Vagina (tissue), 2 donors: ENCODE measurements around the gene ECM1. TPM values are rescaled to one million over a fixed set of nuclear protein-coding genes. Genes with fewer than 3 reads are reported as not detected.
A peak's percentile ranks its signal among the peaks of the same experiment; 100 is the strongest.

Experiments
- DNase-seq, 2 donors: peaks; one replicate each; pipeline ENCODE4 v3.0.0-alpha.2; 2017; ENCODE audit errors: extremely low spot score in 2 of 2
- H3K27ac ChIP-seq: fragments of 200-600 bp; sonication (generic); one replicate; pipeline ENCODE4 v1.5.1; 2019
- H3K27me3 ChIP-seq: fragments of 200-600 bp; sonication (generic); one replicate; pipeline ENCODE4 v1.5.1; 2019
- H3K36me3 ChIP-seq, 2 donors: fragments of 200-600 bp; sonication (generic); one replicate each; pipeline ENCODE4 v1.5.1; 2017 to 2019
- H3K4me1 ChIP-seq: fragments of 200-600 bp; sonication (generic); one replicate; pipeline ENCODE4 v1.5.1; 2019
- H3K4me3 ChIP-seq, 2 donors: fragments of 200-600 bp; sonication (generic); 1 replicate in 1 of 2; 2 replicates in 1 of 2; pipeline ENCODE4 v1.5.1; 2016 to 2019
- H3K9me3 ChIP-seq: fragments of 200-600 bp; sonication (generic); one replicate; pipeline ENCODE4 v1.5.1; 2019
- CTCF ChIP-seq, 3 experiments: fragments of 450-650 bp in 2 of 3; fragments of 200-600 bp in 1 of 3; sonication (generic) in 1 of 3; IDR thresholded peaks; one replicate each; pipeline ENCODE4 v1.5.1; 2017 to 2019; ENCODE audit warnings: antibody characterized with exemption in 3 of 3, mild to moderate bottlenecking in 2 of 3, moderate library complexity in 2 of 3
- POLR2A ChIP-seq, 2 donors: fragments of 450-650 bp; IDR thresholded peaks; one replicate each; pipeline ENCODE4 v1.6.1; 2017; ENCODE audit warnings: antibody characterized with exemption in 2 of 2, mild to moderate bottlenecking in 2 of 2, moderate library complexity in 2 of 2
- POLR2AphosphoS5 ChIP-seq, 2 donors: sonication (generic); formaldehyde crosslinking; IDR thresholded peaks; one replicate each; pipeline ENCODE4 v1.9.0; 2017; ENCODE audit warnings: antibody characterized with exemption in 2 of 2, mild to moderate bottlenecking in 2 of 2, low read depth in 1 of 2; ENCODE audit not compliant: insufficient read depth in 1 of 2
- intact Hi-C: fragments of 100-400 bp; cut with DNase I; formaldehyde crosslinking; loops from one replicate; pipeline ENCODE4 v1.15.1; 2023
- microRNA-seq: library from miRNA; unstranded; fragments of <30 nt; microRNA quantifications from one replicate; pipeline ENCODE4, GENCODE V29; 2017; ENCODE audit warnings: borderline number of aligned reads, borderline replicate concordance
- small RNA-seq: library from RNA; depleted of rRNA; stranded (forward); fragments of <200 nt; gene quantifications from one replicate; pipeline ENCODE3, GENCODE V24; 2016
- total RNA-seq: library from RNA; depleted of rRNA; stranded (reverse); fragments of >200 nt; gene quantifications from one replicate; pipeline ENCODE4 v1.2.3, GENCODE V29; 2016

The ECM1 gene
- total RNA-seq, 1 donor from 2014 or later = 130 TPM

- Histone ChIP-seq H3K27me3 (no peaks in the 10 kb centered on the region), H3K4me1 (peaks cover 79% of the 10 kb centered on the region), H3K9me3 (no peaks in the 10 kb centered on the region), H3K4me3 (peak overlapping the region; percentile 48 to 72), H3K36me3 (peaks cover 0 to 10% of the 10 kb centered on the region in 2 donors), H3K27ac (peak overlapping the region; percentile 100)
- DNase-seq = peak in 1 of 2 donors; percentile 99
- TF ChIP-seq POLR2A (IDR thresholded peaks at IDR 0.05) (peak in 1 of 2 donors; percentile 88), POLR2AphosphoS5 (IDR thresholded peaks at IDR 0.05; ENCODE audit: insufficient read depth in 1 of 2, low read depth in 1 of 2) (peak; percentile 98 to 99), CTCF (IDR thresholded peaks at IDR 0.05) (peak in 1 of 3 experiments; percentile 16)
- intact Hi-C loops = loop anchor here (5.0 kb wide), 1 partner anchor 66 kb away; the partner anchor contains the start of gene ENSA
Observed at GRCh38 chr1:150561254-150561973, 53.5 kb downstream of the ECM1 start.

GRCh38 chr1:150561974-150562445 is 54.1 kb downstream of the ECM1 start:
- no peak for DNase-seq
- intact Hi-C loops = loop anchor here (5.0 kb wide), 1 partner anchor 65 kb away; the partner anchor contains the start of gene ENSA
- Histone ChIP-seq H3K4me3 (peak overlapping the region; percentile 48 to 72), H3K4me1 (peaks cover 85% of the 10 kb centered on the region), H3K27me3 (no peaks in the 10 kb centered on the region), H3K27ac (peak overlapping the region; percentile 100), H3K9me3 (no peaks in the 10 kb centered on the region), H3K36me3 (peaks cover 0 to 4% of the 10 kb centered on the region in 2 donors)
- TF ChIP-seq POLR2A (IDR thresholded peaks at IDR 0.05) (peak in 1 of 2 donors; percentile 64), POLR2AphosphoS5 (IDR thresholded peaks at IDR 0.05; ENCODE audit: insufficient read depth in 1 of 2, low read depth in 1 of 2) (peak; percentile 29 to 91), CTCF (IDR thresholded peaks at IDR 0.05) (no peak)

- Histone ChIP-seq H3K4me1 (peaks cover 88% of the 10 kb centered on the region), H3K27me3 (no peaks in the 10 kb centered on the region), H3K36me3 (no peaks in the 10 kb centered on the region), H3K4me3 (peak overlapping the region; percentile 48 to 72), H3K9me3 (no peaks in the 10 kb centered on the region), H3K27ac (peak overlapping the region; percentile 100)
- TF ChIP-seq POLR2AphosphoS5 (IDR thresholded peaks at IDR 0.05; ENCODE audit: insufficient read depth in 1 of 2, low read depth in 1 of 2) (no peak), CTCF (IDR thresholded peaks at IDR 0.05) (no peak), POLR2A (IDR thresholded peaks at IDR 0.05) (no peak)
- no peak for DNase-seq
- intact Hi-C loops = loop anchor here (5.0 kb wide), 1 partner anchor 65 kb away; the partner anchor contains the start of gene ENSA
Observed at GRCh38 chr1:150562446-150563339, 54.8 kb downstream of the ECM1 start.

Small RNAs within 50 kb of the gene (microRNA-seq; reads per million reads assigned to microRNA genes)
- gene MIR4257 = not detected
- gene MIR6878 = not detected

Small RNAs within 50 kb of the gene (small RNA-seq; reads per million reads assigned to genes)
- gene MIR4257 = not detected

Other genes with a start within 250 kb of the ECM1 start
- gene APH1A, start 239.1 kb upstream of the ECM1 start, total RNA-seq = 52.8 TPM
- 19.4 TPM for gene C1orf54, start 235.3 kb upstream of the ECM1 start, total RNA-seq
- 6.6 TPM for gene CIART, start 225.6 kb upstream of the ECM1 start, total RNA-seq
- 34.6 TPM for gene MRPS21, start 214.2 kb upstream of the ECM1 start, total RNA-seq
- 39.8 TPM for gene PRPF3, start 186.6 kb upstream of the ECM1 start, total RNA-seq
- gene RPRD2, start 144.0 kb upstream of the ECM1 start, total RNA-seq = 23.8 TPM
- 17.4 TPM for gene TARS2, start 20.7 kb upstream of the ECM1 start, total RNA-seq
- not detected for gene FALEC, start 7.6 kb downstream of the ECM1 start, total RNA-seq
- 64.6 TPM for gene ADAMTSL4, start 41.3 kb downstream of the ECM1 start, total RNA-seq
- 181 TPM for gene MCL1, start 71.5 kb downstream of the ECM1 start, total RNA-seq
- gene ENSA, start 121.5 kb downstream of the ECM1 start, total RNA-seq = 117 TPM
- gene GOLPH3L, start 189.0 kb downstream of the ECM1 start, total RNA-seq = 21.9 TPM
- gene HORMAD1, start 212.8 kb downstream of the ECM1 start, total RNA-seq = 1.2 TPM